GM12878 (cell line): ENCODE measurements around the gene APELA. TPM values are rescaled to one million over a fixed set of nuclear protein-coding genes. Genes with fewer than 3 reads are reported as not detected.

Source experiments
- ATAC-seq: fragments of 200-7000 bp; cut with Tn5 transposase; 3 replicates; pipeline ENCODE4 v1.9.1; 2020; ENCODE audit warnings: mild to moderate bottlenecking, moderate library complexity
- BruUV-seq: library from RNA; stranded (reverse); fragments of 400-500 nt; replicated peaks from 2 replicates; lab custom pipeline; 2021; lab: Mats Ljungman, UMichigan
- CTCF ChIA-PET: fragments of 300-600 bp; sonication (Branson Sonifier 250); formaldehyde crosslinking; extraction: SDS; loops from one replicate; lab custom pipeline; 2021; ENCODE audit warnings: inconsistent platforms; lab: Yijun Ruan, JAX
- POLR2A ChIA-PET: fragments of 350-600 bp; formaldehyde crosslinking; extraction: SDS; loops from one replicate; lab custom pipeline; 2021; ENCODE audit warnings: inconsistent platforms; lab: Charles Lee
- RAD21 ChIA-PET: fragments of 300-600 bp; sonication (Branson Sonifier 250); formaldehyde crosslinking; loops from one replicate; lab custom pipeline; 2023; ENCODE audit warnings: antibody characterized with exemption; ENCODE audit not compliant: unreplicated experiment; lab: Charles Lee
- SMC1A ChIA-PET: fragments of 300-600 bp; sonication (Branson Sonifier 250); formaldehyde crosslinking; loops from one replicate; lab custom pipeline; 2023; ENCODE audit not compliant: unreplicated experiment, uncharacterized antibody; lab: Charles Lee
- DNase-seq: peaks from one replicate; pipeline ENCODE4 v3.0.0-alpha.2; 2011; ENCODE audit warnings: low read depth, low spot score
- FAIRE-seq: peaks from 3 replicates; lab custom pipeline; 2011; peaks lifted over from hg19 to GRCh38; lab: Jason Lieb, UNC
- H2AFZ ChIP-seq: 2 replicates; pipeline ENCODE4 v1.6.0; 2011; ENCODE audit warnings: low read depth, low read length, control low read depth; ENCODE audit not compliant: control insufficient read depth
- H3K27ac ChIP-seq: 2 replicates; pipeline ENCODE4 v1.5.1; 2011; ENCODE audit warnings: control low read depth; ENCODE audit not compliant: control insufficient read depth, insufficient read depth
- H3K27me3 ChIP-seq, 2 experiments: replicated peaks in 1 of 2; 2 replicates each; pipeline versions ENCODE4 v1.6.0 to v1.6.1; 2011; ENCODE audit warnings: low read length in 1 of 2; ENCODE audit not compliant: control insufficient read depth in 2 of 2, insufficient read depth in 2 of 2
- H3K36me3 ChIP-seq, 2 experiments: 2 replicates each; pipeline ENCODE4 v1.5.1; 2011; ENCODE audit warnings: low read length in 1 of 2; ENCODE audit not compliant: control insufficient read depth in 2 of 2, insufficient read depth in 2 of 2
- H3K4me1 ChIP-seq: 2 replicates; pipeline ENCODE4 v1.6.1; 2011; ENCODE audit warnings: mild to moderate bottlenecking, low read length, moderate library complexity, mixed read lengths; ENCODE audit not compliant: control insufficient read depth, insufficient read depth
- H3K4me2 ChIP-seq: 2 replicates; pipeline ENCODE4 v1.6.0; 2011; ENCODE audit warnings: control low read depth; ENCODE audit not compliant: control insufficient read depth, insufficient read depth
- H3K4me3 ChIP-seq: fragments of 200-600 bp; sonication (generic); 2 replicates; pipeline ENCODE4 v1.5.1; 2016
- H3K79me2 ChIP-seq: 2 replicates; pipeline ENCODE4 v1.6.0; 2011; ENCODE audit warnings: low read length; ENCODE audit not compliant: control insufficient read depth, insufficient read depth
- H3K9ac ChIP-seq: 2 replicates; pipeline ENCODE4 v1.8.0; 2011; ENCODE audit warnings: low read length, control low read depth, mixed read lengths; ENCODE audit not compliant: control insufficient read depth, insufficient read depth
- H3K9me3 ChIP-seq: replicated peaks from 3 replicates; pipeline ENCODE4 v1.5.1; 2011; ENCODE audit warnings: mild to moderate bottlenecking, low read length; ENCODE audit not compliant: control insufficient read depth, insufficient read depth
- H4K20me1 ChIP-seq: 2 replicates; pipeline ENCODE4 v1.6.0; 2011; ENCODE audit not compliant: control insufficient read depth, insufficient read depth
- BCL11A ChIP-seq: IDR thresholded peaks from 2 replicates; pipeline ENCODE4 v1.6.1; 2011; ENCODE audit warnings: low read depth, low read length
- BMI1 ChIP-seq: fragments of 450-650 bp; IDR thresholded peaks from 2 replicates; pipeline ENCODE4 v1.6.1; 2016; ENCODE audit warnings: mild to moderate bottlenecking, moderate library complexity, borderline replicate concordance
- CREB1 ChIP-seq: IDR thresholded peaks from 2 replicates; pipeline ENCODE4 v1.6.1; 2012; ENCODE audit warnings: low read depth, mild to moderate bottlenecking, inconsistent platforms
- EZH2 ChIP-seq: IDR thresholded peaks from 2 replicates; pipeline ENCODE4 v1.6.1; 2012; ENCODE audit warnings: low read depth, mild to moderate bottlenecking, control low read depth, inconsistent platforms, low read length, borderline replicate concordance; ENCODE audit not compliant: control insufficient read depth
- HDAC2 ChIP-seq: fragments of 200-600 bp; sonication (generic); IDR thresholded peaks from 2 replicates; pipeline ENCODE4 v1.6.1; 2017
- MEF2A ChIP-seq: IDR thresholded peaks from 2 replicates; pipeline ENCODE4 v1.6.1; 2011; ENCODE audit warnings: low read depth, mild to moderate bottlenecking, low read length, moderate library complexity; ENCODE audit not compliant: insufficient read depth
- NFYA ChIP-seq: IDR thresholded peaks from 2 replicates; pipeline ENCODE4 v1.6.1; 2011; ENCODE audit warnings: low read depth, mild to moderate bottlenecking, low read length, improper control_type of control experiment, borderline replicate concordance
- NR2C1 ChIP-seq: fragments of 450-650 bp; IDR thresholded peaks from 2 replicates; pipeline ENCODE4 v1.6.1; 2017; ENCODE audit warnings: antibody characterized with exemption, mild to moderate bottlenecking, moderate library complexity
- POLR2A ChIP-seq: IDR thresholded peaks from 2 replicates; pipeline ENCODE4 v1.6.1; 2011; ENCODE audit warnings: low read depth, mild to moderate bottlenecking, low read length
- STAT3 ChIP-seq: IDR thresholded peaks from 2 replicates; pipeline ENCODE4 v1.6.1; 2011; ENCODE audit warnings: low read depth, low read length, improper control_type of control experiment
- WRNIP1 ChIP-seq: IDR thresholded peaks from 2 replicates; pipeline ENCODE4 v1.6.1; 2011; ENCODE audit warnings: low read depth, low read length, improper control_type of control experiment, borderline replicate concordance
- WGBS: methylation state at CpG from one replicate; pipeline ENCODE4 v1.1.6; 2016; ENCODE audit warnings: low lambda C conversion rate; ENCODE audit not compliant: insufficient replicate concordance, insufficient coverage; ENCODE audit errors: missing lambda C conversion rate; 5-methylcytosine and 5-hydroxymethylcytosine counted together
- in situ Hi-C: fragments of 300-500 bp; cut with MboI; formaldehyde crosslinking; loops from 9 replicates; pipeline ENCODE4 v1.14.3; 2018; ENCODE audit warnings: mixed read lengths
- intact Hi-C: fragments of 100-400 bp; cut with micrococcal nuclease; formaldehyde crosslinking; loops from one replicate; pipeline ENCODE4 v1.14.2; 2022; ENCODE audit not compliant: unreplicated experiment
- polyA plus RNA-seq, 11 experiments: library from polyadenylated mRNA; depleted of rRNA in 4 of 11; unstranded in 6 of 11; stranded (reverse) in 5 of 11; fragments of >200 nt; fragmentation: Nextera tagmentation in 4 of 11; fragmentation: Illumina TruSeq in 1 of 11; extraction: Ambion mirVana in 4 of 11; extraction: Trizol in 1 of 11; gene quantifications; 1 replicate in 1 of 11; 2 replicates in 10 of 11; pipeline versions ENCODE4 v1.2.1 to v1.2.3, GENCODE V29; 2011 to 2016; ENCODE audit warnings: inconsistent platforms in 2 of 11, missing spikeins in 2 of 11, low read depth in 1 of 11
- total RNA-seq, 4 experiments: library from RNA; depleted of rRNA in 3 of 4; stranded (reverse); fragments of >200 nt in 3 of 4; fragmentation: Illumina TruSeq in 1 of 4; extraction: Trizol in 1 of 4; gene quantifications; 2 replicates each; pipeline versions ENCODE4 v1.2.1 to v1.2.3, GENCODE V29; 2013 to 2021
- TF ChIP-seq, protein P1 (sequence below): IDR thresholded peaks from 2 replicates; pipeline ENCODE4 v1.6.1; 2011; ENCODE audit warnings: borderline replicate concordance, low read depth, mild to moderate bottlenecking, moderate library complexity, mixed read lengths, low read length; ENCODE audit not compliant: insufficient read depth; ENCODE audit errors: extremely low read length
- TF ChIP-seq, protein P2 (sequence below): fragments of 450-650 bp; IDR thresholded peaks from 2 replicates; pipeline ENCODE4 v1.6.1; 2017; ENCODE audit warnings: mild to moderate bottlenecking, moderate library complexity
- TF ChIP-seq, protein P3 (sequence below): IDR thresholded peaks from 2 replicates; pipeline ENCODE4 v1.6.1; 2012; ENCODE audit warnings: low read depth, low read length, improper control_type of control experiment
- TF ChIP-seq, protein P4 (sequence below): IDR thresholded peaks from 2 replicates; pipeline ENCODE4 v1.6.1; 2011; ENCODE audit warnings: borderline replicate concordance, low read depth, mild to moderate bottlenecking, moderate library complexity, low read length; ENCODE audit not compliant: insufficient read depth, poor library complexity, severe bottlenecking
- TF ChIP-seq, protein P5 (sequence below): fragments of 450-650 bp; IDR thresholded peaks from 2 replicates; pipeline ENCODE4 v1.6.1; 2017; ENCODE audit warnings: borderline replicate concordance

The APELA gene
- total and polyA plus RNA-seq, 10 of the 15 experiments (the other 5 are each of a cell fraction or from before 2014, with no cell fraction given) = 0.79 to 6.9 (median 1.2) TPM

DNA sequence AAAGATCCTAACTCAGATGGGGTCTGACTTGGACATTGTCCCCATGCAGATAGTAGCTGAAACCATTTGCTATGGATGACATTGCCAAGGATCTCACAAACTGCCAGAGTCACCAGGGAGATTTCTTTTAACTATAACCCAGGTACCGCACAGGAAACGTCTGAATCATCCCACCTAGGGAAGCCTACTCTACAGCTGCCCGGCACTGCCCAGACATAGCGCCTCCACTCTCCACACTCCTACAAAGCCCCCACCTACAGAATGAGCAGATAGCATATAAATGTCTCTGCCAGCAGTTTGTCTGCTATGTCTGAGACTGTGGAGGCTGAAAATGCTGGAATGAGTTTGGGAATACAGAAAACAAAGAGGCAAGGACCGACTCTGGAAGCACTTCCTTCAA lies 68.2 kb downstream of the APELA start:
- ATAC-seq = no peak
- POLR2A ChIA-PET = no interaction called here
- TF ChIP-seq, protein P1, sequence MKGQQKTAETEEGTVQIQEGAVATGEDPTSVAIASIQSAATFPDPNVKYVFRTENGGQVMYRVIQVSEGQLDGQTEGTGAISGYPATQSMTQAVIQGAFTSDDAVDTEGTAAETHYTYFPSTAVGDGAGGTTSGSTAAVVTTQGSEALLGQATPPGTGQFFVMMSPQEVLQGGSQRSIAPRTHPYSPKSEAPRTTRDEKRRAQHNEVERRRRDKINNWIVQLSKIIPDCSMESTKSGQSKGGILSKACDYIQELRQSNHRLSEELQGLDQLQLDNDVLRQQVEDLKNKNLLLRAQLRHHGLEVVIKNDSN = no peak
- TF ChIP-seq CREB1 (no peak), BCL11A (no peak), HDAC2 (no peak), WRNIP1 (no peak), NFYA (no peak), POLR2A (no peak), EZH2 (no peak), STAT3 (no peak), MEF2A (no peak), NR2C1 (no peak), BMI1 (no peak)
- TF ChIP-seq, protein P2, sequence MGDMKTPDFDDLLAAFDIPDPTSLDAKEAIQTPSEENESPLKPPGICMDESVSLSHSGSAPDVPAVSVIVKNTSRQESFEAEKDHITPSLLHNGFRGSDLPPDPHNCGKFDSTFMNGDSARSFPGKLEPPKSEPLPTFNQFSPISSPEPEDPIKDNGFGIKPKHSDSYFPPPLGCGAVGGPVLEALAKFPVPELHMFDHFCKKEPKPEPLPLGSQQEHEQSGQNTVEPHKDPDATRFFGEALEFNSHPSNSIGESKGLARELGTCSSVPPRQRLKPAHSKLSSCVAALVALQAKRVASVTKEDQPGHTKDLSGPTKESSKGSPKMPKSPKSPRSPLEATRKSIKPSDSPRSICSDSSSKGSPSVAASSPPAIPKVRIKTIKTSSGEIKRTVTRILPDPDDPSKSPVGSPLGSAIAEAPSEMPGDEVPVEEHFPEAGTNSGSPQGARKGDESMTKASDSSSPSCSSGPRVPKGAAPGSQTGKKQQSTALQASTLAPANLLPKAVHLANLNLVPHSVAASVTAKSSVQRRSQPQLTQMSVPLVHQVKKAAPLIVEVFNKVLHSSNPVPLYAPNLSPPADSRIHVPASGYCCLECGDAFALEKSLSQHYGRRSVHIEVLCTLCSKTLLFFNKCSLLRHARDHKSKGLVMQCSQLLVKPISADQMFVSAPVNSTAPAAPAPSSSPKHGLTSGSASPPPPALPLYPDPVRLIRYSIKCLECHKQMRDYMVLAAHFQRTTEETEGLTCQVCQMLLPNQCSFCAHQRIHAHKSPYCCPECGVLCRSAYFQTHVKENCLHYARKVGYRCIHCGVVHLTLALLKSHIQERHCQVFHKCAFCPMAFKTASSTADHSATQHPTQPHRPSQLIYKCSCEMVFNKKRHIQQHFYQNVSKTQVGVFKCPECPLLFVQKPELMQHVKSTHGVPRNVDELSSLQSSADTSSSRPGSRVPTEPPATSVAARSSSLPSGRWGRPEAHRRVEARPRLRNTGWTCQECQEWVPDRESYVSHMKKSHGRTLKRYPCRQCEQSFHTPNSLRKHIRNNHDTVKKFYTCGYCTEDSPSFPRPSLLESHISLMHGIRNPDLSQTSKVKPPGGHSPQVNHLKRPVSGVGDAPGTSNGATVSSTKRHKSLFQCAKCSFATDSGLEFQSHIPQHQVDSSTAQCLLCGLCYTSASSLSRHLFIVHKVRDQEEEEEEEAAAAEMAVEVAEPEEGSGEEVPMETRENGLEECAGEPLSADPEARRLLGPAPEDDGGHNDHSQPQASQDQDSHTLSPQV = no peak
- TF ChIP-seq, protein P3, sequence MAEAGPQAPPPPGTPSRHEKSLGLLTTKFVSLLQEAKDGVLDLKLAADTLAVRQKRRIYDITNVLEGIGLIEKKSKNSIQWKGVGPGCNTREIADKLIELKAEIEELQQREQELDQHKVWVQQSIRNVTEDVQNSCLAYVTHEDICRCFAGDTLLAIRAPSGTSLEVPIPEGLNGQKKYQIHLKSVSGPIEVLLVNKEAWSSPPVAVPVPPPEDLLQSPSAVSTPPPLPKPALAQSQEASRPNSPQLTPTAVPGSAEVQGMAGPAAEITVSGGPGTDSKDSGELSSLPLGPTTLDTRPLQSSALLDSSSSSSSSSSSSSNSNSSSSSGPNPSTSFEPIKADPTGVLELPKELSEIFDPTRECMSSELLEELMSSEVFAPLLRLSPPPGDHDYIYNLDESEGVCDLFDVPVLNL = no peak
- TF ChIP-seq, protein P4, sequence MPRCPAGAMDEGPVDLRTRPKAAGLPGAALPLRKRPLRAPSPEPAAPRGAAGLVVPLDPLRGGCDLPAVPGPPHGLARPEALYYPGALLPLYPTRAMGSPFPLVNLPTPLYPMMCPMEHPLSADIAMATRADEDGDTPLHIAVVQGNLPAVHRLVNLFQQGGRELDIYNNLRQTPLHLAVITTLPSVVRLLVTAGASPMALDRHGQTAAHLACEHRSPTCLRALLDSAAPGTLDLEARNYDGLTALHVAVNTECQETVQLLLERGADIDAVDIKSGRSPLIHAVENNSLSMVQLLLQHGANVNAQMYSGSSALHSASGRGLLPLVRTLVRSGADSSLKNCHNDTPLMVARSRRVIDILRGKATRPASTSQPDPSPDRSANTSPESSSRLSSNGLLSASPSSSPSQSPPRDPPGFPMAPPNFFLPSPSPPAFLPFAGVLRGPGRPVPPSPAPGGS = no peak
- TF ChIP-seq, protein P5, sequence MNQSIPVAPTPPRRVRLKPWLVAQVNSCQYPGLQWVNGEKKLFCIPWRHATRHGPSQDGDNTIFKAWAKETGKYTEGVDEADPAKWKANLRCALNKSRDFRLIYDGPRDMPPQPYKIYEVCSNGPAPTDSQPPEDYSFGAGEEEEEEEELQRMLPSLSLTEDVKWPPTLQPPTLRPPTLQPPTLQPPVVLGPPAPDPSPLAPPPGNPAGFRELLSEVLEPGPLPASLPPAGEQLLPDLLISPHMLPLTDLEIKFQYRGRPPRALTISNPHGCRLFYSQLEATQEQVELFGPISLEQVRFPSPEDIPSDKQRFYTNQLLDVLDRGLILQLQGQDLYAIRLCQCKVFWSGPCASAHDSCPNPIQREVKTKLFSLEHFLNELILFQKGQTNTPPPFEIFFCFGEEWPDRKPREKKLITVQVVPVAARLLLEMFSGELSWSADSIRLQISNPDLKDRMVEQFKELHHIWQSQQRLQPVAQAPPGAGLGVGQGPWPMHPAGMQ = no peak

More for the DNA sequence above, 68.2 kb downstream of the APELA start:
- H2AFZ ChIP-seq = no peak overlapping the region
- FAIRE-seq (no peak), DNase-seq (no peak)
- H3K79me2 ChIP-seq = no peaks in the 10 kb centered on the region
- H3K27ac ChIP-seq = no peak overlapping the region
- ChIA-PET SMC1A (no interaction called here), RAD21 (no interaction called here), CTCF (interaction anchor here (1.1 to 1.2 kb wide), 2 partner anchors 9 kb away, joined by 3 to 4 read pairs; no protein-coding TSS in a partner anchor)
- no peaks in the 10 kb centered on the region for H3K27me3 ChIP-seq
- H3K4me3 ChIP-seq = no peak overlapping the region
- H3K9ac ChIP-seq = no peak overlapping the region
- no peaks in the 10 kb centered on the region; the same call in 2 of the 3 replicates for H3K9me3 ChIP-seq
- in situ Hi-C loops = loop anchor here (25.0 kb wide), 1 partner anchor 1783 kb away; the partner anchor contains the start of gene NAF1
- no peak overlapping the region for H3K4me2 ChIP-seq
- no peaks in the 10 kb centered on the region; the same call in 1 of the 2 replicates for H3K4me1 ChIP-seq
- H3K36me3 ChIP-seq = no peaks in the 10 kb centered on the region
- intact Hi-C loops = no loop called here
- H4K20me1 ChIP-seq = no peaks in the 10 kb centered on the region
- 69% methylated on average over 5 of the region's 5 CpGs for WGBS
- BruUV-seq = no TSS peak
